SK-N-SH (cell line): ENCODE data around the gene TMOD3.

Source experiments
- EP300 ChIP-seq, 2 experiments: IDR thresholded peaks; 2 replicates each; pipeline versions ENCODE4 v1.4.0 to v1.6.1; 2012; ENCODE audit warnings: borderline replicate concordance in 1 of 2, low read depth in 1 of 2, low read length in 1 of 2
- EZH2phosphoT487 ChIP-seq: fragments of 200-600 bp; sonication (generic); IDR thresholded peaks from 2 replicates; pipeline ENCODE4 v1.6.1; 2017; ENCODE audit warnings: low read depth, mixed run types, mild to moderate bottlenecking, antibody characterized with exemption, moderate library complexity, borderline replicate concordance
- FOXM1 ChIP-seq: IDR thresholded peaks from 2 replicates; pipeline ENCODE4 v1.4.0; 2012; ENCODE audit warnings: low read depth, mild to moderate bottlenecking
- GABPA ChIP-seq: IDR thresholded peaks from 2 replicates; pipeline ENCODE4 v1.4.0; 2012; ENCODE audit warnings: low read depth, mild to moderate bottlenecking
- TEAD4 ChIP-seq: IDR thresholded peaks from 2 replicates; pipeline ENCODE4 v1.4.0; 2012; ENCODE audit warnings: mild to moderate bottlenecking, borderline replicate concordance; ENCODE audit not compliant: insufficient read depth
- YY1 ChIP-seq: IDR thresholded peaks from 2 replicates; pipeline ENCODE4 v1.4.0; 2012; ENCODE audit warnings: low read depth, mild to moderate bottlenecking
- TF ChIP-seq, protein P1 (sequence below): IDR thresholded peaks from 2 replicates; pipeline ENCODE4 v1.6.1; 2012; ENCODE audit warnings: mild to moderate bottlenecking, low read depth, low read length, moderate library complexity
- TF ChIP-seq, protein P2 (sequence below): fragments of 200-600 bp; sonication (generic); IDR thresholded peaks from 2 replicates; pipeline ENCODE4 v1.6.1; 2017; ENCODE audit warnings: antibody characterized with exemption, mild to moderate bottlenecking, moderate library complexity
- TF ChIP-seq, protein P3 (sequence below): IDR thresholded peaks from 2 replicates; pipeline ENCODE4 v1.4.0; 2012; ENCODE audit warnings: low read depth
- TF ChIP-seq, protein P4 (sequence below): IDR thresholded peaks from 2 replicates; pipeline ENCODE4 v1.4.0; 2012; ENCODE audit warnings: low read depth, borderline replicate concordance

DNA sequence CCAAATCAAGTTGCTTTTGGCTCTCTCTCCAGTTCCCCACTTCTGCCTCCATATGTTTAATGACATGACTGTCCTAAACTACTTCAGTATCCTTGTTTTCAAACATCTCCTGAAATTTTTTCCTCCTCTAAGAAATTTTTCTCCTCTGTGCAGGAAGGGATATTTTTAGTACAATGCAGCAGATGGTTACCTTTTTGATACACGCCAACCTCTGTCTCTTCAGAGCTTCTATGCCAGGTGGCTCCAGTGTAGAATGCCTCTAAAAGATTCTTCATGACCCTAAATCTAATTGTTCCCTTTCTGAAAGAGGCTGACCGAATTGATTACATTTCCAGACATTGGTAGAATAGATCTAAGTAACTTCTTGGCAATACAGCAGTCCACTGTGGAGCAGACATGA lies 33.7 kb downstream of the TMOD3 start:
- TF ChIP-seq, protein P1, sequence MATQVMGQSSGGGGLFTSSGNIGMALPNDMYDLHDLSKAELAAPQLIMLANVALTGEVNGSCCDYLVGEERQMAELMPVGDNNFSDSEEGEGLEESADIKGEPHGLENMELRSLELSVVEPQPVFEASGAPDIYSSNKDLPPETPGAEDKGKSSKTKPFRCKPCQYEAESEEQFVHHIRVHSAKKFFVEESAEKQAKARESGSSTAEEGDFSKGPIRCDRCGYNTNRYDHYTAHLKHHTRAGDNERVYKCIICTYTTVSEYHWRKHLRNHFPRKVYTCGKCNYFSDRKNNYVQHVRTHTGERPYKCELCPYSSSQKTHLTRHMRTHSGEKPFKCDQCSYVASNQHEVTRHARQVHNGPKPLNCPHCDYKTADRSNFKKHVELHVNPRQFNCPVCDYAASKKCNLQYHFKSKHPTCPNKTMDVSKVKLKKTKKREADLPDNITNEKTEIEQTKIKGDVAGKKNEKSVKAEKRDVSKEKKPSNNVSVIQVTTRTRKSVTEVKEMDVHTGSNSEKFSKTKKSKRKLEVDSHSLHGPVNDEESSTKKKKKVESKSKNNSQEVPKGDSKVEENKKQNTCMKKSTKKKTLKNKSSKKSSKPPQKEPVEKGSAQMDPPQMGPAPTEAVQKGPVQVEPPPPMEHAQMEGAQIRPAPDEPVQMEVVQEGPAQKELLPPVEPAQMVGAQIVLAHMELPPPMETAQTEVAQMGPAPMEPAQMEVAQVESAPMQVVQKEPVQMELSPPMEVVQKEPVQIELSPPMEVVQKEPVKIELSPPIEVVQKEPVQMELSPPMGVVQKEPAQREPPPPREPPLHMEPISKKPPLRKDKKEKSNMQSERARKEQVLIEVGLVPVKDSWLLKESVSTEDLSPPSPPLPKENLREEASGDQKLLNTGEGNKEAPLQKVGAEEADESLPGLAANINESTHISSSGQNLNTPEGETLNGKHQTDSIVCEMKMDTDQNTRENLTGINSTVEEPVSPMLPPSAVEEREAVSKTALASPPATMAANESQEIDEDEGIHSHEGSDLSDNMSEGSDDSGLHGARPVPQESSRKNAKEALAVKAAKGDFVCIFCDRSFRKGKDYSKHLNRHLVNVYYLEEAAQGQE = no peak
- TF ChIP-seq EP300 (IDR thresholded peaks at IDR 0.05; ENCODE audit: borderline replicate concordance in 1 of 2, low read depth in 1 of 2, low read length in 1 of 2) (no peak), GABPA (no peak), YY1 (no peak), FOXM1 (no peak), EZH2phosphoT487 (no peak), TEAD4 (no peak)
- TF ChIP-seq, protein P2, sequence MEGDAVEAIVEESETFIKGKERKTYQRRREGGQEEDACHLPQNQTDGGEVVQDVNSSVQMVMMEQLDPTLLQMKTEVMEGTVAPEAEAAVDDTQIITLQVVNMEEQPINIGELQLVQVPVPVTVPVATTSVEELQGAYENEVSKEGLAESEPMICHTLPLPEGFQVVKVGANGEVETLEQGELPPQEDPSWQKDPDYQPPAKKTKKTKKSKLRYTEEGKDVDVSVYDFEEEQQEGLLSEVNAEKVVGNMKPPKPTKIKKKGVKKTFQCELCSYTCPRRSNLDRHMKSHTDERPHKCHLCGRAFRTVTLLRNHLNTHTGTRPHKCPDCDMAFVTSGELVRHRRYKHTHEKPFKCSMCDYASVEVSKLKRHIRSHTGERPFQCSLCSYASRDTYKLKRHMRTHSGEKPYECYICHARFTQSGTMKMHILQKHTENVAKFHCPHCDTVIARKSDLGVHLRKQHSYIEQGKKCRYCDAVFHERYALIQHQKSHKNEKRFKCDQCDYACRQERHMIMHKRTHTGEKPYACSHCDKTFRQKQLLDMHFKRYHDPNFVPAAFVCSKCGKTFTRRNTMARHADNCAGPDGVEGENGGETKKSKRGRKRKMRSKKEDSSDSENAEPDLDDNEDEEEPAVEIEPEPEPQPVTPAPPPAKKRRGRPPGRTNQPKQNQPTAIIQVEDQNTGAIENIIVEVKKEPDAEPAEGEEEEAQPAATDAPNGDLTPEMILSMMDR = no peak
- TF ChIP-seq, protein P3, sequence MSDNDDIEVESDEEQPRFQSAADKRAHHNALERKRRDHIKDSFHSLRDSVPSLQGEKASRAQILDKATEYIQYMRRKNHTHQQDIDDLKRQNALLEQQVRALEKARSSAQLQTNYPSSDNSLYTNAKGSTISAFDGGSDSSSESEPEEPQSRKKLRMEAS = no peak
- TF ChIP-seq, protein P4, sequence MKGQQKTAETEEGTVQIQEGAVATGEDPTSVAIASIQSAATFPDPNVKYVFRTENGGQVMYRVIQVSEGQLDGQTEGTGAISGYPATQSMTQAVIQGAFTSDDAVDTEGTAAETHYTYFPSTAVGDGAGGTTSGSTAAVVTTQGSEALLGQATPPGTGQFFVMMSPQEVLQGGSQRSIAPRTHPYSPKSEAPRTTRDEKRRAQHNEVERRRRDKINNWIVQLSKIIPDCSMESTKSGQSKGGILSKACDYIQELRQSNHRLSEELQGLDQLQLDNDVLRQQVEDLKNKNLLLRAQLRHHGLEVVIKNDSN = no peak
